C4-2B (cell line): ENCODE results near the gene SERPINB10.

ENCODE experiments used
- ZFX ChIP-seq: fragments of 450-650 bp; IDR thresholded peaks from 2 replicates; pipeline ENCODE4 v1.6.1; 2017
- TF ChIP-seq, protein P1 (sequence below): fragments of 450-650 bp; conservative IDR thresholded peaks from 2 replicates; pipeline ENCODE4 v1.5.1; 2017; ENCODE audit warnings: mild to moderate bottlenecking

DNA sequence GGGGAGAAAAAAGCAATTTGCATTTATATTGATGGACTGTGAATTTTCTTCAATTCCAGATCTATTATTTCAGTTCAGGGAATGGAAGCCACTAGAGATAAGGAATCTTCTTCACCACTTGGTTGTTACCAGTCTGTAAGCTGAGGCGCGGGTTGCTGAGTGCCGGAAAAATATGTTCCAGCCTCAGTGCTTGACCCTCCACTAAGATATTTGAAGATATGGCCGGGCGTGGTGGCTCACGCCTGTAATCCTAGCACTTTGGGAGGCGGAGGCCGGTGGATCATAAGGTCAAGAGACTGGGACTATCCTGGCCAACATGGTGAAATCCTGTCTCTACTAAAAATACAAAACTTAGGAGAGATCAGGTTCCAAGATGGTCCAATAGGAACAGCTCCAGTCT is 32.2 kb downstream of the SERPINB10 start:
- TF ChIP-seq, protein P1, sequence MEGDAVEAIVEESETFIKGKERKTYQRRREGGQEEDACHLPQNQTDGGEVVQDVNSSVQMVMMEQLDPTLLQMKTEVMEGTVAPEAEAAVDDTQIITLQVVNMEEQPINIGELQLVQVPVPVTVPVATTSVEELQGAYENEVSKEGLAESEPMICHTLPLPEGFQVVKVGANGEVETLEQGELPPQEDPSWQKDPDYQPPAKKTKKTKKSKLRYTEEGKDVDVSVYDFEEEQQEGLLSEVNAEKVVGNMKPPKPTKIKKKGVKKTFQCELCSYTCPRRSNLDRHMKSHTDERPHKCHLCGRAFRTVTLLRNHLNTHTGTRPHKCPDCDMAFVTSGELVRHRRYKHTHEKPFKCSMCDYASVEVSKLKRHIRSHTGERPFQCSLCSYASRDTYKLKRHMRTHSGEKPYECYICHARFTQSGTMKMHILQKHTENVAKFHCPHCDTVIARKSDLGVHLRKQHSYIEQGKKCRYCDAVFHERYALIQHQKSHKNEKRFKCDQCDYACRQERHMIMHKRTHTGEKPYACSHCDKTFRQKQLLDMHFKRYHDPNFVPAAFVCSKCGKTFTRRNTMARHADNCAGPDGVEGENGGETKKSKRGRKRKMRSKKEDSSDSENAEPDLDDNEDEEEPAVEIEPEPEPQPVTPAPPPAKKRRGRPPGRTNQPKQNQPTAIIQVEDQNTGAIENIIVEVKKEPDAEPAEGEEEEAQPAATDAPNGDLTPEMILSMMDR = no peak
- TF ChIP-seq ZFX = no peak
